Measurements from ENCODE around the gene PDILT. TPM values are rescaled to one million over a fixed set of nuclear protein-coding genes. Genes with fewer than 3 reads are reported as not detected.

PDILT gene
- total RNA-seq, 1 donor from 2014 or later: not detected

DNA sequence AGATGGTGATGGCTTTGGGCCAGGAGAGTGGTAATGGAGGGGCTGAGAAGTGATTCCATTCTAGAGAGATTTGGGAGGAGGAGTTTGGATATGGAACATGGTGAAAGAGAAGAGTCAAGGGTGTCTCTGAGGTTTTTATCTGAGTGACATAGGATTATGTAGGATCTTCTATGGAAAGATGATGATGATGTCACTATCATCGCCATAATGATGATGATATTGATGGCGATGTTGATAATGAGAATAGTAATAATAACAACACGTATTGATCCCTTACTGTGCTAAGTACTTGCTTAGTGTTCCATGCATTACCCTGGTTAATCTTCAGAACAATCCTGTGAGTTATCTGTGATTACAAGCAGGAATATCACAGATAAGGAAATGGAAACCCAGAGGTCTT lies 16.6 kb downstream of the PDILT start:
- Histone ChIP-seq H3K27me3 (ENCODE audit: insufficient read depth, low read length) (no peaks in the 10 kb centered on the region), H3K4me3 (ENCODE audit: insufficient read depth, low read depth, low read length) (no peak overlapping the region), H3K36me3 (ENCODE audit: insufficient read depth, low read length) (no peaks in the 10 kb centered on the region), H2AFZ (ENCODE audit: low read depth, low read length) (no peak overlapping the region), H3K27ac (ENCODE audit: low read depth, low read length) (no peak overlapping the region), H3K4me2 (ENCODE audit: low read length) (no peak overlapping the region), H3K4me1 (ENCODE audit: insufficient read depth, low read length) (no peaks in the 10 kb centered on the region), H3K79me2 (ENCODE audit: insufficient read depth, low read length) (no peaks in the 10 kb centered on the region), H3K9me3 (ENCODE audit: insufficient read depth, low read depth, low read length) (no peaks in the 10 kb centered on the region), H3K9ac (ENCODE audit: low read length) (no peak overlapping the region), H4K20me1 (ENCODE audit: insufficient read depth, low read length) (no peaks in the 10 kb centered on the region)
- no peak for DNase-seq (ENCODE audit: low read depth)
- H3K4me1 Mint-ChIP-seq (ENCODE audit: low read depth, unreplicated experiment): no peaks in the 10 kb centered on the region
- no peak for FAIRE-seq
- no peak for TF ChIP-seq EZH2 (IDR thresholded peaks at IDR 0.05; ENCODE audit: insufficient read depth, low read length)
- no peak for TF ChIP-seq CTCF (IDR thresholded peaks at IDR 0.05; ENCODE audit: insufficient read depth, low read depth, low read length)
- no peaks in the 10 kb centered on the region for H3K9me3 Mint-ChIP-seq (ENCODE audit: unreplicated experiment)
- peaks cover 27% of the 10 kb centered on the region for H3K27me3 Mint-ChIP-seq (ENCODE audit: low read depth, unreplicated experiment)
- no peak overlapping the region for H3K4me3 Mint-ChIP-seq (ENCODE audit: unreplicated experiment)
- no peak overlapping the region for H3K27ac Mint-ChIP-seq (ENCODE audit: unreplicated experiment)
- H3K36me3 Mint-ChIP-seq (ENCODE audit: low read depth, unreplicated experiment): no peaks in the 10 kb centered on the region

GRCh38 chr16:20385844-20386832 lies 18.4 kb downstream of the PDILT start:
- no peak for FAIRE-seq
- peak; percentile 80 for TF ChIP-seq CTCF (IDR thresholded peaks at IDR 0.05; ENCODE audit: insufficient read depth, low read depth, low read length)
- no peak for TF ChIP-seq EZH2 (IDR thresholded peaks at IDR 0.05; ENCODE audit: insufficient read depth, low read length)
- Mint-ChIP-seq H3K4me1 (ENCODE audit: low read depth, unreplicated experiment) (no peaks in the 10 kb centered on the region), H3K27me3 (ENCODE audit: low read depth, unreplicated experiment) (peaks cover 27% of the 10 kb centered on the region), H3K9me3 (ENCODE audit: unreplicated experiment) (no peaks in the 10 kb centered on the region), H3K27ac (ENCODE audit: unreplicated experiment) (no peak overlapping the region), H3K36me3 (ENCODE audit: low read depth, unreplicated experiment) (no peaks in the 10 kb centered on the region), H3K4me3 (ENCODE audit: unreplicated experiment) (no peak overlapping the region)
- no peaks in the 10 kb centered on the region for H3K27me3 ChIP-seq (ENCODE audit: insufficient read depth, low read length)
- DNase-seq (ENCODE audit: low read depth): no peak
- no peaks in the 10 kb centered on the region for H3K9me3 ChIP-seq (ENCODE audit: insufficient read depth, low read depth, low read length)
- H3K4me2 ChIP-seq (ENCODE audit: low read length): no peak overlapping the region
- H3K4me1 ChIP-seq (ENCODE audit: insufficient read depth, low read length): no peaks in the 10 kb centered on the region
- H4K20me1 ChIP-seq (ENCODE audit: insufficient read depth, low read length): no peaks in the 10 kb centered on the region
- H2AFZ ChIP-seq (ENCODE audit: low read depth, low read length): no peak overlapping the region
- H3K36me3 ChIP-seq (ENCODE audit: insufficient read depth, low read length): no peaks in the 10 kb centered on the region
- H3K4me3 ChIP-seq (ENCODE audit: insufficient read depth, low read depth, low read length): no peak overlapping the region
- H3K9ac ChIP-seq (ENCODE audit: low read length): no peak overlapping the region
- H3K79me2 ChIP-seq (ENCODE audit: insufficient read depth, low read length): no peaks in the 10 kb centered on the region
- no peak overlapping the region for H3K27ac ChIP-seq (ENCODE audit: low read depth, low read length)

Measured in astrocyte (in vitro differentiated cells and primary cell).